Measurements from ENCODE around the gene OPN3. TPM values are rescaled to one million over a fixed set of nuclear protein-coding genes. Genes with fewer than 3 reads are reported as not detected.

The OPN3 gene
- total RNA-seq, 1 experiment from 2014 or later = 10.0 TPM

DNA sequence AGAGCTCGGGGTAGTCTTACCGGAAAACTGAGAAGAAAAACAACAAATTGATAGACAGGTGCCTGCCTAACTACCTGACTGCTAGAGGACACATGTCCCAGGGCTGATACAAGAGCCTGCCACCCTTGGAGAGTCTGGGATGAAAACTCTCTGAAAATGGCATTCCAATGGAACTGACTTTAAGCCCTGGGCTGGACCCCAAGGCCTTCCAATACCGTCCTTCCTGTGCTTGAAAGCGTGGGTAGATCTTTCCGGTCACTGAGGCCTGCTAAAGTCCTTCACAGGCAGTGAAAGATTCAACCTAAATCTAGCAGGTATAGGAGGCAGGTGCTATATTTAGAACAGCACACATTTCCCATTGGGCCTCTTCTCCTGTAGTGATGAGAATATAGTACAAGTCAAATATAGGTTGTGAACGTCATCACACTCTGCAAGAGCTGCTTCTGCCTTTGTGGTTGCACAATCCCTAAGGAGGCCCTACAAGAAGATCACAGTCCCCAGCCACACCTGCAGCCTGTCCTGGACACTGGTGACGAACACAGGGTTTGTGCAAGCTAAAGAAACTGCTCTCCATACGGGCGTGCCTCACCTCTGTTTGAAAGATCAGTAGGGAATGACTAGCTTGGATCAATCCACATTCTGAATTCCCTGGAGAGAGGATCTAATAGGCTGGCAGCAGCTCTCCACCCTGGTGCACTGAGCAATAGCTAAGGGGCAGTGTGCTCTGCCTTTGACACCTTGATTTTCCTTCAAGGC lies 876 bp upstream of the OPN3 start:
- Mint-ChIP-seq H3K4me1 (peaks cover 24 to 25% of the 10 kb centered on the region in 2 experiments), H3K36me3 (ENCODE audit: insufficient read depth in 1 of 3, low read depth in 3 of 3) (peaks cover 6 to 23% (median 16%) of the 10 kb centered on the region in 3 experiments), H3K4me3 (peak overlapping the region; percentile 57 to 74), H3K27ac (peak overlapping the region in 1 of 3 experiments; percentile 92; a peak in 2 of 7 replicates), H3K9me3 (peaks cover 13 to 17% of the 10 kb centered on the region in 2 experiments), H3K27me3 (ENCODE audit: low read depth) (peaks cover 16% of the 10 kb centered on the region)
- Histone ChIP-seq H4K91ac (ENCODE audit: insufficient read length, low read depth, low read length) (no peak overlapping the region), H2BK12ac (ENCODE audit: insufficient read length, low read depth, low read length) (no peak overlapping the region), H3K9ac (ENCODE audit: extremely low read depth, insufficient read length, low read length) (no peak overlapping the region), H4K5ac (ENCODE audit: insufficient read length, low read depth, low read length) (no peak overlapping the region), H3K14ac (ENCODE audit: insufficient read depth, low read length) (no peak overlapping the region), H3K56ac (ENCODE audit: insufficient read length, low read depth, low read length) (no peak overlapping the region), H2BK15ac (ENCODE audit: low read depth, low read length) (no peak overlapping the region), H3K79me2 (ENCODE audit: insufficient read depth, low read length) (peaks cover 17% of the 10 kb centered on the region; the same call in 1 of the 2 replicates), H2BK20ac (ENCODE audit: low read depth, low read length, poor library complexity, severe bottlenecking) (no peak overlapping the region), H3K4ac (ENCODE audit: low read depth, low read length) (no peak overlapping the region), H3K27me3 (ENCODE audit: insufficient read depth, low read length) (no peaks in the 10 kb centered on the region), H3K9me3 (ENCODE audit: control insufficient read depth, low read depth, low read length) (no peaks in the 10 kb centered on the region), H3T11ph (ENCODE audit: low read length) (no peak overlapping the region), H3K27ac (ENCODE audit: insufficient read length, low read depth, low read length) (no peak overlapping the region), H3K23ac (ENCODE audit: insufficient read length, low read depth, low read length) (no peak overlapping the region), H3K79me1 (ENCODE audit: insufficient read depth, low read depth, low read length, poor library complexity, severe bottlenecking) (no peaks in the 10 kb centered on the region), H4K20me1 (ENCODE audit: control insufficient read depth, insufficient read depth, insufficient read length) (no peaks in the 10 kb centered on the region), H4K8ac (replicated peaks; ENCODE audit: insufficient read length, low read depth, low read length) (no peak overlapping the region), H2AFZ (ENCODE audit: low read length) (no peak overlapping the region), H2BK5ac (ENCODE audit: insufficient read length, low read length) (no peak overlapping the region), H2AK5ac (ENCODE audit: insufficient read length, low read length) (no peak overlapping the region), H2BK120ac (ENCODE audit: low read depth, low read length, poor library complexity, severe bottlenecking) (no peak overlapping the region), H3K4me2 (ENCODE audit: insufficient read depth, insufficient read length, low read length) (peak overlapping the region; percentile 36), H3K18ac (ENCODE audit: insufficient read length, low read depth, low read length) (no peak overlapping the region), H3K4me1 (ENCODE audit: insufficient read depth, low read length) (peaks cover 6% of the 10 kb centered on the region; the same call in 1 of the 2 replicates), H3K23me2 (ENCODE audit: insufficient read length, low read depth, low read length, poor library complexity, severe bottlenecking) (peaks cover 3% of the 10 kb centered on the region)
- no CpG with 5 or more reads among the region's 9 CpGs for WGBS (ENCODE audit: extremely low coverage, insufficient read length, low lambda C conversion rate)
- no peak for DNase-seq
- TF ChIP-seq, protein P1, sequence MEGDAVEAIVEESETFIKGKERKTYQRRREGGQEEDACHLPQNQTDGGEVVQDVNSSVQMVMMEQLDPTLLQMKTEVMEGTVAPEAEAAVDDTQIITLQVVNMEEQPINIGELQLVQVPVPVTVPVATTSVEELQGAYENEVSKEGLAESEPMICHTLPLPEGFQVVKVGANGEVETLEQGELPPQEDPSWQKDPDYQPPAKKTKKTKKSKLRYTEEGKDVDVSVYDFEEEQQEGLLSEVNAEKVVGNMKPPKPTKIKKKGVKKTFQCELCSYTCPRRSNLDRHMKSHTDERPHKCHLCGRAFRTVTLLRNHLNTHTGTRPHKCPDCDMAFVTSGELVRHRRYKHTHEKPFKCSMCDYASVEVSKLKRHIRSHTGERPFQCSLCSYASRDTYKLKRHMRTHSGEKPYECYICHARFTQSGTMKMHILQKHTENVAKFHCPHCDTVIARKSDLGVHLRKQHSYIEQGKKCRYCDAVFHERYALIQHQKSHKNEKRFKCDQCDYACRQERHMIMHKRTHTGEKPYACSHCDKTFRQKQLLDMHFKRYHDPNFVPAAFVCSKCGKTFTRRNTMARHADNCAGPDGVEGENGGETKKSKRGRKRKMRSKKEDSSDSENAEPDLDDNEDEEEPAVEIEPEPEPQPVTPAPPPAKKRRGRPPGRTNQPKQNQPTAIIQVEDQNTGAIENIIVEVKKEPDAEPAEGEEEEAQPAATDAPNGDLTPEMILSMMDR (conservative IDR thresholded peaks at IDR 0.05) = no peak

Data from H9 (cell line).